Right lobe of liver (tissue), 6 donors: ENCODE measurements around the gene REXO1. TPM values are rescaled to one million over a fixed set of nuclear protein-coding genes. Genes with fewer than 3 reads are reported as not detected.

ENCODE experiments used
- ATAC-seq, 4 donors: fragments of 200-7000 bp; cut with Tn5 transposase; one replicate each; pipeline ENCODE4 v1.9.1; 2020; ENCODE audit warnings: mild to moderate bottlenecking in 4 of 4, moderate library complexity in 4 of 4
- DNase-seq, 3 donors: peaks; one replicate each; pipeline ENCODE4 v3.0.0-alpha.2; 2020
- H3K27ac ChIP-seq, 3 donors: fragments of 200-600 bp; one replicate each; pipeline ENCODE4 v1.8.0; 2022
- H3K27me3 ChIP-seq, 2 donors: fragments of 200-600 bp; one replicate each; pipeline ENCODE4 v1.8.0; 2022
- H3K36me3 ChIP-seq, 4 donors: fragments of 200-600 bp; sonication (generic) in 1 of 4; one replicate each; pipeline versions ENCODE4 v1.5.1 to v1.8.0; 2017 to 2022; ENCODE audit warnings: control low read depth in 1 of 4
- H3K4me1 ChIP-seq, 4 donors: fragments of 200-600 bp; sonication (generic) in 1 of 4; one replicate each; pipeline versions ENCODE4 v1.5.1 to v1.8.0; 2017 to 2022; ENCODE audit warnings: control low read depth in 1 of 4
- H3K4me3 ChIP-seq, 3 donors: fragments of 200-600 bp; one replicate each; pipeline ENCODE4 v1.8.0; 2022
- H3K9me3 ChIP-seq, 4 donors: fragments of 200-600 bp; sonication (generic) in 1 of 4; one replicate each; pipeline versions ENCODE4 v1.5.1 to v1.8.0; 2017 to 2022; ENCODE audit warnings: control low read depth in 1 of 4
- POLR2A ChIP-seq: fragments of 450-650 bp; IDR thresholded peaks from one replicate; pipeline ENCODE4 v1.6.1; 2017; ENCODE audit warnings: antibody characterized with exemption, mild to moderate bottlenecking
- WGBS: methylation state at CpG from one replicate; pipeline ENCODE4 v1.1.6; 2018; ENCODE audit warnings: low coverage, low lambda C conversion rate; ENCODE audit not compliant: insufficient coverage; ENCODE audit errors: missing lambda C conversion rate; 5-methylcytosine and 5-hydroxymethylcytosine counted together
- intact Hi-C, 2 donors: fragments of 100-400 bp; cut with DNase I; formaldehyde crosslinking; loops; one replicate each; pipeline versions ENCODE4 v1.11.2 to v1.14.1; 2022
- total RNA-seq, 6 experiments: library from RNA; depleted of rRNA in 2 of 6; stranded (reverse); fragments of >200 nt in 2 of 6; fragmentation: NEBNext Ultra II Directional in 3 of 6; extraction: Animal tissue kit (Norgen Biotek cat#: 25700) in 3 of 6; gene quantifications; one replicate each; pipeline versions ENCODE4 v1.1.0 to v1.2.4, GENCODE V29; 2016 to 2023
- TF ChIP-seq, protein P1 (sequence below), 4 donors: fragments of 200-600 bp in 3 of 4; fragments of 450-650 bp in 1 of 4; IDR thresholded peaks; one replicate each; pipeline versions ENCODE4 v1.5.1 to v1.8.0; 2016 to 2022; ENCODE audit warnings: antibody characterized with exemption in 4 of 4, mild to moderate bottlenecking in 2 of 4
- donor health status: DM: no; HTN: yes; CAD: no.
- donor health status: DM: no; HTN: no; CAD: no.
- donor health status: DM: no; HTN: no; CAD: no.
- donor health status: DM: no; HTN: yes; CAD: no.
- donor health status: DM: no; HTN: yes; CAD: no.

REXO1 gene
- total RNA-seq, 6 experiments from 2014 or later, result 8.0 to 17.7 (median 12.6) TPM

DNA sequence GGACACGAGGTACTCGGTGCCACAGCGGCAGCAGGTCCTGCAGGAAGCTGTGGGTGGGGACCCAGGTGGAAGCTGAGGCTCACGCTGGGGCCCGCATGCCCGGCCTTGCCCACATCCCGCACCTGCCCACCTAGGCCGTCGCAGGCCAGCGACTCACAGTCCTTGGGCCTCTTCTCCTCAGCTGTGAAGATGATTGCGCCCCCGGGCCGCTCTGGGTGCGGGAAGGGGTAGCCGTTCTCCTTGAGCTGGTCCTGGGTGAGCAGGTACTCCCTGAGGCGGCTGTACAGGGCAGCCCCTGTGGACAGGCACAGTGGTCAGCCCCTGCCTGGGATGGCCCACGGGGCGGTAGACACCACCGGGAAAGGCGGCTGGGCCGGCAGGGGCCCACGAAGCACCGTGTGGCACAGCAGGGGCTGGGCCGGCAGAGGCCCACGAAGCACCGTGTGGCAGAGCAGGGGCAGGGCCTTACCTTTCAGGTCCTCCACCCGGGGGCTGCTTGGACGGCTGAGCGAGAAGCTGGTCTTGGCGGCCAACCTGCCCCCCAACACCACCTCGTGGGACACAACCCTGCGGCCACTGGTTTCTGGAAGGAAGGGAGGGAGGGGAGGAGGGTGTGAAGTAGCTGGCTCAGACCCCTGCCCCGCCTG lies 29.6 kb downstream of the REXO1 start:
- intact Hi-C loops, result no loop called here
- Histone ChIP-seq H3K27ac (no peak overlapping the region), H3K27me3 (no peaks in the 10 kb centered on the region), H3K9me3 (no peaks in the 10 kb centered on the region), H3K36me3 (peaks cover 0 to 69% (median 34%) of the 10 kb centered on the region in 4 donors), H3K4me1 (no peaks in the 10 kb centered on the region), H3K4me3 (no peak overlapping the region)
- WGBS, result 100% methylated on average over 1 of the region's 33 CpGs
- DNase-seq (no peak), ATAC-seq (no peak)
- TF ChIP-seq, protein P1, sequence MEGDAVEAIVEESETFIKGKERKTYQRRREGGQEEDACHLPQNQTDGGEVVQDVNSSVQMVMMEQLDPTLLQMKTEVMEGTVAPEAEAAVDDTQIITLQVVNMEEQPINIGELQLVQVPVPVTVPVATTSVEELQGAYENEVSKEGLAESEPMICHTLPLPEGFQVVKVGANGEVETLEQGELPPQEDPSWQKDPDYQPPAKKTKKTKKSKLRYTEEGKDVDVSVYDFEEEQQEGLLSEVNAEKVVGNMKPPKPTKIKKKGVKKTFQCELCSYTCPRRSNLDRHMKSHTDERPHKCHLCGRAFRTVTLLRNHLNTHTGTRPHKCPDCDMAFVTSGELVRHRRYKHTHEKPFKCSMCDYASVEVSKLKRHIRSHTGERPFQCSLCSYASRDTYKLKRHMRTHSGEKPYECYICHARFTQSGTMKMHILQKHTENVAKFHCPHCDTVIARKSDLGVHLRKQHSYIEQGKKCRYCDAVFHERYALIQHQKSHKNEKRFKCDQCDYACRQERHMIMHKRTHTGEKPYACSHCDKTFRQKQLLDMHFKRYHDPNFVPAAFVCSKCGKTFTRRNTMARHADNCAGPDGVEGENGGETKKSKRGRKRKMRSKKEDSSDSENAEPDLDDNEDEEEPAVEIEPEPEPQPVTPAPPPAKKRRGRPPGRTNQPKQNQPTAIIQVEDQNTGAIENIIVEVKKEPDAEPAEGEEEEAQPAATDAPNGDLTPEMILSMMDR (IDR thresholded peaks at IDR 0.05), result no peak
- TF ChIP-seq POLR2A, result no peak

DNA sequence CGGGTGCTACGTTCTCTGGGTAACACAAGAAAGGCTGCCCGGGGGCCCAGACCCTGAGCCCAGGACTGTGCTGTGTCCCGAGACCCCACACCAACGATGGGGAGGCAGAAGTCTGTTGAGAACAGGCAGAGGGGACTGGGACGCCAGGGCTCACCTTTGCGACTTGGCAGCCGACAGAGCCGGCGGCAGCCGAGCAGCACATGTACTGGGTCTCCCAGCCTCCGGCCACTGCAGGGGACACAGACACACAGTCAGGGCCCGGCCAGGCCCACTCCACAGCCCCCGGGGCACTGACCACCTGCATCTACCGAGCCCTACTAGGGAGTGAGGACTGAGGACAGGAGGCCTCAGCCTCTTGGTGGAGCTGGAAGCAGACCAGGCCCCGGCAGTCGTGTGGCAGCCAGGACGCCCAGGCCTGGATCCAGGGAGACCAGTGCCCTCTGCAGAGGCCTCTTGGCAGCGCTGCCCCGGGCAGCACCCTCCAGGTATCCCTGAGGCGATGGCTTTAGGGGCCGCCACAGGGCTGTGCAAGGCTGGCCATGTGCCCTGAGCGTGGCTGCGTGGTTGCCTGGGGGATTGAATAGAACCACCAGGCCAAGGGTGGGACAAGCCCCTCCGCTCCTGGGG lies 30.6 kb downstream of the REXO1 start:
- TF ChIP-seq, protein P1 (IDR thresholded peaks at IDR 0.05), result no peak
- TF ChIP-seq POLR2A, result no peak
- H3K27me3 ChIP-seq, result no peaks in the 10 kb centered on the region
- WGBS, result no CpG with 5 or more reads among the region's 25 CpGs
- no peak overlapping the region for H3K27ac ChIP-seq
- intact Hi-C loops, result no loop called here
- peaks cover 0 to 6% (median 0%) of the 10 kb centered on the region in 4 donors for H3K4me1 ChIP-seq
- no peak overlapping the region for H3K4me3 ChIP-seq
- no peaks in the 10 kb centered on the region for H3K9me3 ChIP-seq
- DNase-seq (no peak), ATAC-seq (no peak)
- H3K36me3 ChIP-seq, result peaks cover 0 to 64% (median 33%) of the 10 kb centered on the region in 4 donors

- DNase-seq (no peak), ATAC-seq (no peak)
- no peak for TF ChIP-seq POLR2A
- TF ChIP-seq, protein P1 (IDR thresholded peaks at IDR 0.05), result no peak
- intact Hi-C loops, result no loop called here
- Histone ChIP-seq H3K27me3 (no peaks in the 10 kb centered on the region), H3K4me1 (peaks cover 0 to 6% (median 0%) of the 10 kb centered on the region in 4 donors), H3K4me3 (no peak overlapping the region), H3K9me3 (no peaks in the 10 kb centered on the region), H3K27ac (no peak overlapping the region), H3K36me3 (peaks cover 0 to 61% (median 33%) of the 10 kb centered on the region in 4 donors)
- WGBS, result no CpG with 5 or more reads among the region's 36 CpGs
Observed at GRCh38 chr19:1816530-1817298, 31.6 kb downstream of the REXO1 start.

- H3K27ac ChIP-seq, result no peak overlapping the region
- H3K9me3 ChIP-seq, result no peaks in the 10 kb centered on the region
- no peak overlapping the region for H3K4me3 ChIP-seq
- peaks cover 0 to 6% (median 0%) of the 10 kb centered on the region in 4 donors for H3K4me1 ChIP-seq
- ATAC-seq (no peak), DNase-seq (no peak)
- H3K36me3 ChIP-seq, result peaks cover 0 to 56% (median 32%) of the 10 kb centered on the region in 4 donors
- intact Hi-C loops, result no loop called here
- no peaks in the 10 kb centered on the region for H3K27me3 ChIP-seq
- 97% methylated on average over 5 of the region's 61 CpGs for WGBS
- TF ChIP-seq, protein P1 (IDR thresholded peaks at IDR 0.05), result no peak
- TF ChIP-seq POLR2A, result no peak
Observed at GRCh38 chr19:1815605-1816529, 32.4 kb downstream of the REXO1 start.
